NCI-H1417 (cell line): ENCODE results near the gene CD2.

Experiments
- DNase-seq, 3 experiments: peaks; one replicate each; lab custom pipeline; 2025; lab: John Stamatoyannopoulos, UW

CD2 gene

GRCh38 chr1:116777831-116778830, 23.9 kb downstream of the CD2 start:
- no peak for DNase-seq

GRCh38 chr1:116781034-116781433, 26.8 kb downstream of the CD2 start:
- DNase-seq: no peak

GRCh38 chr1:116785006-116785405, 30.8 kb downstream of the CD2 start:
- DNase-seq: no peak

- DNase-seq: no peak
Observed at GRCh38 chr1:116786049-116786448, 31.8 kb downstream of the CD2 start.

GRCh38 chr1:116791727-116792126, 37.5 kb downstream of the CD2 start:
- DNase-seq: no peak

GRCh38 chr1:116793357-116793935, 39.2 kb downstream of the CD2 start:
- DNase-seq: no peak

DNA sequence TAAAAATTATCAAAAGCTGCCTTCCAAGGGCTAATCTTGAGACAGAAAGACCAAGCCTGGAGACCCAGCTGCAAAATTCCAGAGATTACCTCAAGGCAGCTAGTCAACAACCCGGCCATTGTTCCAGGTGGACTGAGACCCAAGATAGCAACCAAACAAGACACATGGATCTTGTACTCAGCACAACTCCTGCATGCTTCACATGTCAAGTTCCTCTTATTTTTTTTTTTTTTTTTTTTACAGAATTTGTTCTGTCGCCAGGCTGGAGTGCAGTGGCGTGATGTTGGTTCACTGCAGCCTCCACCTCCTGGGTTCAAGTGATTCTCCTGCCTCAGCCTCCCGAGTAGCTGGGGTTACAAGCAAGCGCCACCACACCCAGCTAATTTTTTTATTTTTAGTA, 40.1 kb downstream of the CD2 start:
- no peak for DNase-seq

DNA sequence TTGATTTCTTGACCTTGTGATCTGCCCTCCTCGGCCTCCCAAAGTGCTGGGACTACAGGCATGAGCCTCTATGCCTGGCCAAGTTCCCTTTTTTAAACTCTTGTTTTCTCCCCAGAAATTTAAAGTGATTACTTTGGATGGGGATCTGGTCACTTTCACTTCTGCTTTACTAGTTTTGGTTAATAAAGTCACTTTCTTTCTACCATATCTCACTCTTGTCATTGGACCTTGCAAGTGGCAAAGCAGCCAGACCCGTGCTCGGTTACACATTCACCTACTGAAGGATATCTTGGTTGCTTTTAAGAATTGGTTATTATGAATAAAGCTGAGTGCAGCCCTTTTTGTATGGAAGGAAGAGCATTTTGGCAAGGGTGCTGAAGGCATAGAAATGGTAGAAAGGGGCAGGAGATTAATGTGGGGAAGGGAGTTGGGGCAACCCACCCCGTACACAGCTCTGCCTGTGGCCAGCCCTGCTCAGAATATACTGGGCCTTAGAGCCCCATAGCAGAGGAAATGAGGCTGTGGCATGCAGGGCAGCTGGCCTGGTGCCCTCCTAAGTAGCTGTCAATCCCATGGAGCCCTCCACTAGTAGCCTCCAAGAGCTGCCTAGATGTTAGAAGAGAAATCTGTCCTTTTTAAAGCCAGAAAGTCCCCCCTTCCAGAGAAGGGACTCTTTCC, 40.7 kb downstream of the CD2 start:
- no peak for DNase-seq

DNA sequence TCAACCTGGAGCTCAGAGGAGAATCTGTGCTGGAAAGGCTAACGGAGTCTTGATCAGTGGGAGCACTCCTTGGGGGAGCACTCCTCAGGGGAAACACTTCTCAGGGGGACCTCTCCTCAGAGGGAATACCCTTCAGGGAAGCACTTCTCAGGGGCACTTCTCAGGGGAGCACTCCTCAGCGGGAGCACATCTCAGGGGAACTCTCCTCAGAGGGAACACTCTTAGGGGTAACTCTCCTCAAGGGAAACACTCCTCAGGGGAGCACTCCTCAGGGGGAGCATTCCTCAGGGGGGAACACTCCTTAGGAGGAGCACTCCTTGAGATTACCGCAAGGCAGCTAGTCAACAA, 41.2 kb downstream of the CD2 start:
- no peak for DNase-seq

GRCh38 chr1:116804736-116805135, 50.5 kb downstream of the CD2 start:
- no peak for DNase-seq

DNA sequence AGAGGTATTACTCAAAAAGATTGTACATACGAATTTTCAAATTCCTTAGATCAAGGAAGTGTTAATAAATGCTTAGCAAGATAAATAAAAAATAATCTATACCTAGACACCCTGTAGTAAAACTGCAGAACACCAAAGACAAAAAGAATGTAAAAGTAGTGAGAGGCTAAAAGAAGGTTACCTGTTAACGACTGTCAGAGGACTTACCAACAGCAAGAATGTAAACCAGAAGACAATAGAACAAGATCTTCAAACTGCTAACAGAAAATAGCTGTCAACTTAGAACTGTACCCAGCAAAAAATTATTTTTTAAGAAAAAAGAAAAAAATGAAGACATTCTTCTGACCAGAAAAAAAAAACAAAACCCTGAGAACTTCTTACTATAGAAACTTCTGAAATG, 51.2 kb downstream of the CD2 start:
- no peak for DNase-seq

DNA sequence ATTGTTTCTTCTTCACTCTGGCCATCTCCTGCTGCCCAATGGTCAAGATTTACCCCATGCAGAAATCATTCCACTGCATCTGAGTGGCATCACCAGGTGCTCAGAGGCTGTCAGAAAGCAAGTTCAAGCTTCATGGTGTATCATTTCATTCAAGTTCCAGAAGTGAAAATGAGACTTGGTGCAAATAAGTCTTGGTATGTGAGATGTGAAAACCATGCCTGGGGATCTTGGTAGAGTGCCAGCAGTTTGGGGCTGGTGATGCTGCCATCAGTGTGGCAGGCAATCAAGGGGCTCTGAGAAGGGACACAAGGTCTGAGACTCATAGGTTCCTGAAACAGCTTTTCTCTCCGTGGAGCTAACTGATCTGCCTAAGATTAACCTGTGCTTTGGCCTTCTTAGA, 52.0 kb downstream of the CD2 start:
- DNase-seq: no peak

DNA sequence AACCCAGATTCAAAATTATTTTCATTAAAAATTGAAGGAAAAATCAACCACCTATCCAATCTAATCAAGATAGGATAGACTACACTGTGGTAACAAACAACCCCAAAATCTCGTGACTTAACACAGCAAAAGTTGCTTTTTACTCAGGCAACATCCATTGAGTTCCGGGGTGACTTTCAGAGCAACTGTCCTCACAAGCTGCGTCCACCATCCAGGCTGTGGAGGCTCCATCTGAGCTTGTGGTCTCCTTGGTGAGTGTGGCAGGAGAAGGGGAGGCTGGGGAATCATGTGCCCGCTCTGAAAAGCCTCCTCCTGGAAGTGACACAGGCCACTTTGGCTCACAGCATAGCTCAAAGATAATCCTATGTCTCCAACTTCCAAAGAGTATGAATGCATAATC, 52.4 kb downstream of the CD2 start:
- no peak for DNase-seq

GRCh38 chr1:116807394-116808199, 53.4 kb downstream of the CD2 start:
- peak in 1 of 3 experiments; percentile 20 for DNase-seq

- DNase-seq: no peak
Observed at GRCh38 chr1:116808200-116808847, 54.1 kb downstream of the CD2 start.

DNA sequence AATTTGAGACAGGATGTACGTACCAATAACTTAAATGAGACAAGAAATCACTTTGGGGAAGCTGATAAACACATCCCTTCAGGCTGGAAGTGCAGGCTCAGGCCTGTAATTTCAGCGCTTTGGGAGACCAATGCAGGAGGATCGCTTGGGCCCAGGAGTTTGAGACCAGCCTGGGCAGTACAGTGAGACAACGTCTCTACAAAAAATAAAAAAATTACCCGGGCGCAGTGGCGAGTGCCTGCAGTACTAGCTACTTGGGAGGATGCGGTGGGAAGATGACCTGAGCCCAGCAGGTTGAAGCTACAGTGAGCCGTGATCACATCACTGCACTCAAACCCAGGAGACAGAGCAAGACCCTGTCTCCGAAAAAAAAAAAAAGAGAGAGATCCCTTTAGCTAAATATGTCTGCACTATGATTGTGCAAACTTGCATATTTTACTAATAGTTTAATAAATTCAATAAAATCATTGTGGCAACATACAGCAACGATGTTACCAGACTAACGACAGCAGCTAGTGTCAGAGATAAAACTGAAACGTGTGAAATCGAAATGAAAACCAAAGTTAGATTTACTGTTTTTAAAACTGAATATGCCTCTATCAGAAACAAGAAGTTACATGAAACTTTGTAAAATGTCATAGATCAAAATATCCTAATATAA, 54.7 kb downstream of the CD2 start:
- DNase-seq: no peak

DNA sequence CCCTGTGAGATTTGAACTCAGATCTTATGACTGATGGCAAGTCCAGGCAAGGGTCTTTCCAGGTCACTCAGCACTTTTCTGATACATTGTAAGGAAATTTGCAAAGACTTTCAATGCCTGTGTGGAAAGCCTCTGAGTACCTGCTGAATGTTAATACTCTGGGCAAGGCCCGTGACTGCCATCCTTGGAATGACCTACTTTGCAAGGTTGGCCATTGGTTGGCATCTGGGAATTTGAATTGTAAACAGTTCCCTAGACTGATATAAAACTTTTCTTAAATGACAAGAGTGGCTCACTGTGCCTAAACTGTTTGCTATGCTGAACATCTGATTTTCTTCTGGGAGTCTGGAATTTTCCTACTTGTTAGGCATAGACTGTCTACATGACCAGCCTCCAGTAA, 57.1 kb downstream of the CD2 start:
- DNase-seq: no peak

DNA sequence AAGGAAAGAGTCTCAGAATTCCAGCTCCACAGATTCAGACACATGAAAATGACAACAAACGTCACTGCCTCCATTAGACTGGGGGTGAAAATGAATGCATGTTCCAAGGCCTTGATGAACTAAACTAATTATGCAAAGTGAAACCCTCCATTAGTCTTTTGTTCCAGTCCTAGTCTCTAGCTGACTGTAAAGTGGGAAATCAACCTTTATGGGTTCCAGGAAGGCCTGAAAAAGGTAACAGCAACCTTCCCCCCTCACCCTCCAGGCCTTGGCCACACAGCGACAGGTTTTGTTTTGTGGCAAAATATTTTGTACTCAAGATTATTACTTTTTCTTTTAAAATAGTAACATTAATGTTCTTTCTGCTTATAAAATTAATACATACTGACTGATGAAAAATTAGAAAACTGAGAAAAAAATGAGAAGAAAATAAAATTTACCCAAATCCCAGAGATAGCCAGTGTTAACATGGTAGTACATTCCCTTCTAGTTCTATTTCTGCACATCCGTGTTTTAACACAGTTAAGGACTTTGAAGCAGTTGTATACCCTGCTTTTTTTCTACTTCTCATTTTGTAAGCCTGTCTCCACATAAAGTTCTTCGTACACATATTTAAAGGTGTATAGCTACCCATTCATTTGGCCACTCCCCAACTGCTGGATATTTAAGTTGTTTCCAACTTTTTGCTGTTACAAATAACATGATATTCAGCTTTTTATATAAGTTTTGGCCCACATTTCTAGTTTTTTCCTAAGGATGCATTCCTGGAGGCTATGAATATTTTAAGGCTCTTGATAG, 60.9 kb downstream of the CD2 start:
- DNase-seq: no peak

- DNase-seq: peak in 1 of 3 experiments; percentile 33
Observed at GRCh38 chr1:116817582-116818064, 63.4 kb downstream of the CD2 start.
